Panc1 (cell line): ENCODE results near the gene SCGB1A1. TPM values are rescaled to one million over a fixed set of nuclear protein-coding genes. Genes with fewer than 3 reads are reported as not detected.

Experiments used
- ATAC-seq: fragments of 200-7000 bp; cut with Tn5 transposase; 2 replicates; pipeline ENCODE4 v1.9.1; 2020; ENCODE audit warnings: mild to moderate bottlenecking, moderate library complexity
- BruUV-seq: library from RNA; stranded (reverse); fragments of 400-500 nt; replicated peaks from 2 replicates; lab custom pipeline; 2021; lab: Mats Ljungman, UMichigan
- CTCF ChIA-PET: fragments of 300-600 bp; sonication (Branson Sonifier 250); formaldehyde crosslinking; loops from one replicate; lab custom pipeline; 2022; ENCODE audit warnings: antibody characterized with exemption; lab: Charles Lee
- POLR2A ChIA-PET: fragments of 300-600 bp; sonication (Branson Sonifier 250); formaldehyde crosslinking; loops from one replicate; lab custom pipeline; 2022; ENCODE audit warnings: antibody characterized with exemption; lab: Charles Lee
- DNase-seq: peaks from one replicate; pipeline ENCODE4 v3.0.0-alpha.2; 2010; ENCODE audit warnings: low read depth, low spot score
- H3K27ac ChIP-seq: 2 replicates; pipeline ENCODE4 v1.5.1; 2011; ENCODE audit warnings: mild to moderate bottlenecking, low read length, inconsistent platforms
- H3K27me3 ChIP-seq: fragments of 200-500 bp; sonication (Bioruptor generic); 2 replicates; pipeline ENCODE4 v1.6.0; 2014; ENCODE audit warnings: low read length, inconsistent platforms; ENCODE audit not compliant: control insufficient read depth, insufficient read depth
- H3K36me3 ChIP-seq: fragments of 200-500 bp; sonication (Bioruptor generic); 2 replicates; pipeline ENCODE4 v1.5.1; 2014; ENCODE audit warnings: inconsistent platforms, mild to moderate bottlenecking, low read length, moderate library complexity; ENCODE audit not compliant: control insufficient read depth, insufficient read depth
- H3K4me1 ChIP-seq: 2 replicates; pipeline ENCODE4 v1.5.1; 2011; ENCODE audit warnings: inconsistent platforms, mild to moderate bottlenecking, low read length, moderate library complexity; ENCODE audit not compliant: control insufficient read depth, insufficient read depth
- H3K4me3 ChIP-seq, 2 experiments: 2 replicates each; pipeline ENCODE4 v1.5.1; 2011 to 2012; ENCODE audit warnings: low read depth in 2 of 2, low read length in 2 of 2, mild to moderate bottlenecking in 2 of 2, inconsistent platforms in 1 of 2, moderate library complexity in 1 of 2
- H3K9me3 ChIP-seq: fragments of 200-500 bp; sonication (Bioruptor generic); 2 replicates; pipeline ENCODE4 v1.5.1; 2014; ENCODE audit warnings: low read depth, mild to moderate bottlenecking, inconsistent platforms, low read length, moderate library complexity; ENCODE audit not compliant: control insufficient read depth, insufficient read depth
- CTCF ChIP-seq: fragments of 450-650 bp; IDR thresholded peaks from 2 replicates; pipeline ENCODE4 v1.5.1; 2017; ENCODE audit warnings: mild to moderate bottlenecking
- POLR2AphosphoS5 ChIP-seq: IDR thresholded peaks from 2 replicates; pipeline ENCODE4 v1.6.1; 2012; ENCODE audit warnings: mild to moderate bottlenecking, low read depth, low read length, moderate library complexity
- REST ChIP-seq, 2 experiments: IDR thresholded peaks; 2 replicates each; pipeline ENCODE4 v1.6.1; 2011 to 2012; ENCODE audit warnings: low read depth in 2 of 2, control low read depth in 1 of 2, low read length in 1 of 2, mild to moderate bottlenecking in 1 of 2, moderate library complexity in 1 of 2; ENCODE audit not compliant: insufficient read depth in 1 of 2
- SIN3A ChIP-seq: IDR thresholded peaks from 2 replicates; pipeline ENCODE4 v1.6.1; 2012; ENCODE audit warnings: low read depth, mild to moderate bottlenecking, low read length, moderate library complexity, borderline replicate concordance; ENCODE audit not compliant: insufficient read depth
- TCF7L2 ChIP-seq: IDR thresholded peaks from 2 replicates; pipeline ENCODE4 v1.6.1; 2011; ENCODE audit warnings: mild to moderate bottlenecking, low read depth, low read length, inconsistent platforms
- in situ Hi-C: cut with HindIII; loops from 2 replicates; pipeline ENCODE4 v1.10.0; 2016; ENCODE audit warnings: low sequenced_read_pairs, low pct_unique_long_range_greater_than_20kb
- intact Hi-C: fragments of 100-400 bp; cut with micrococcal nuclease; formaldehyde crosslinking; loops from one replicate; pipeline ENCODE4 v1.10.0; 2022; ENCODE audit not compliant: unreplicated experiment
- total RNA-seq: library from RNA; stranded (reverse); gene quantifications from one replicate; pipeline ENCODE4 v1.2.1, GENCODE V29; 2021; ENCODE audit not compliant: unreplicated experiment

SCGB1A1 gene
- total RNA-seq, 1 experiment from 2014 or later, result 1.1 TPM

GRCh38 chr11:62416596-62416995 is 2.2 kb upstream of the SCGB1A1 start:
- H3K4me1 ChIP-seq, result peaks cover 17% of the 10 kb centered on the region
- peak overlapping the region; percentile 14; the same call in 1 of the 2 replicates for H3K27ac ChIP-seq
- BruUV-seq, result no TSS peak
- TF ChIP-seq POLR2AphosphoS5 (no peak), SIN3A (no peak), TCF7L2 (no peak), REST (IDR thresholded peaks at IDR 0.05; ENCODE audit: insufficient read depth in 1 of 2, low read depth in 2 of 2, low read length in 1 of 2) (no peak), CTCF (no peak)
- in situ Hi-C loops (no loop called here), intact Hi-C loops (no loop called here)
- ATAC-seq (no peak), DNase-seq (no peak)
- H3K27me3 ChIP-seq, result no peaks in the 10 kb centered on the region
- no peaks in the 10 kb centered on the region for H3K36me3 ChIP-seq
- ChIA-PET POLR2A (no interaction called here), CTCF (no interaction called here)
- no peak overlapping the region for H3K4me3 ChIP-seq
- H3K9me3 ChIP-seq, result no peaks in the 10 kb centered on the region

- peaks cover 18% of the 10 kb centered on the region for H3K4me1 ChIP-seq
- ChIA-PET POLR2A (no interaction called here), CTCF (no interaction called here)
- H3K36me3 ChIP-seq, result no peaks in the 10 kb centered on the region
- no peak overlapping the region for H3K4me3 ChIP-seq
- peak overlapping the region; percentile 62 for H3K27ac ChIP-seq
- H3K27me3 ChIP-seq, result no peaks in the 10 kb centered on the region
- no peaks in the 10 kb centered on the region for H3K9me3 ChIP-seq
- DNase-seq (no peak), ATAC-seq (no peak)
- intact Hi-C loops, result no loop called here
- no TSS peak for BruUV-seq
- in situ Hi-C loops, result no loop called here
- TF ChIP-seq SIN3A (no peak), REST (IDR thresholded peaks at IDR 0.05; ENCODE audit: insufficient read depth in 1 of 2, low read depth in 2 of 2, low read length in 1 of 2) (no peak), POLR2AphosphoS5 (no peak), CTCF (no peak), TCF7L2 (no peak)
These were observed 697 bp upstream of the SCGB1A1 start for GRCh38 chr11:62418136-62418535.
